NCI-H2171 treated with DMSO at 0.1 percent for 48 hours (cell line): ENCODE measurements around the gene CEP41.

Source experiments
- DNase-seq: peaks from one replicate; lab custom pipeline; 2025; lab: John Stamatoyannopoulos, UW

Gene CEP41

GRCh38 chr7:130350945-130351790 lies 89.6 kb downstream of the CEP41 start:
- DNase-seq: no peak

- no peak for DNase-seq
Observed at GRCh38 chr7:130349911-130350782, 90.7 kb downstream of the CEP41 start.

- no peak for DNase-seq
Observed at GRCh38 chr7:130346941-130347340, 93.9 kb downstream of the CEP41 start.

DNA sequence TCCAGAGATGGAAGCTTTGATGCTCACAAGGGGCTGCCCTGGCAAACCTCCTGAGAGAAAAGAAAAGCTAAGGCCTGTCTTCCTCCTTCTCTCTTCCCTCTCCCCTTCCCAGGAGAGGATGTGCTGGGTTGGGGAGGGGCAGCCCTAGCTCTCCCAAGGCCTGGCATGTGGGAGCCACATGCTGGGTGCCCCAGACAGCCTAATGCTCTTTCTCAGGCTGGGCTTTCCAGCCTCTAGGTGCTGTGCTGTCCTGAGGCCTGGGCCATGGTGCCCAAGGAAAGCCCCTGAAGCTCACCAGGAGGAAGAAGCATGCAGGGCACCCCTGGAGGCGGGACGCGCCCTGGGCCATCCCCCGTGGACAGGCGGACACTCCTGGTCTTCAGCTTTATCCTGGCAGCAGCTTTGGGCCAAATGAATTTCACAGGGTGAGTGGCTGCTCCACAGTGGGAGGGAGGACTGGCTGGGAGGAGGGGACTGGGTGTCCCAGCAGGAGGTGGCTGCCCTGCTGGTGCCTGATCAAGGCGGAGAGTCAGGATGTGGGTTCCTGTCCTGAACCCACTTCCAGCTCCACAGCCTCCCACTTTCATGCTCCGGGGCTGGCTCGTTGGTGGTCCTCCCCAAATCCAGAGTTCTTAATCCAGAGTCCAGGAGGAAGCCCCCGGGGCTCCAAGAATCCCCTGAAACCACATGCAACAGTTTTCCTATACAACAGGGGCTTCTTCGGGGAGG lies 94.5 kb downstream of the CEP41 start:
- no peak for DNase-seq

GRCh38 chr7:130345725-130346124 lies 95.1 kb downstream of the CEP41 start:
- no peak for DNase-seq

DNA sequence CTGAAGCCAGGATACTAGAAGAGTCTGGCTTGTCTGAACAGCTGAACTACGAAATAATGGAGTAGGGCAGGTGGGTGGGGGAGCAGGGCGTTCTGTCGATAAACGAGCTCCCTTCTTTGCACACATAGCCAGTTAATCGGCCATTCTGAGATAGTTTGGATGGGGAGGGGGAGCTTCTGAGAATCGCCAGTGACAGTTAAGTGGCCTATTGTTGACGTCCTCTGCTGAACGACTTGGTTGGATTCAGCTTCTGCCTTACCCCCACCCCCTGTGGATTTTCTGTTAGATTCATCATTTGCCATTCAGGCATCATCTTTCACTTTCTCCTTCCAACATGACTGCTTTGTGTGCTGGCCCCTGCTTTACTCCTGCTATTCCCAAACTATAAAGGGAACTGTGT lies 95.7 kb downstream of the CEP41 start:
- peak; percentile 41 for DNase-seq

DNA sequence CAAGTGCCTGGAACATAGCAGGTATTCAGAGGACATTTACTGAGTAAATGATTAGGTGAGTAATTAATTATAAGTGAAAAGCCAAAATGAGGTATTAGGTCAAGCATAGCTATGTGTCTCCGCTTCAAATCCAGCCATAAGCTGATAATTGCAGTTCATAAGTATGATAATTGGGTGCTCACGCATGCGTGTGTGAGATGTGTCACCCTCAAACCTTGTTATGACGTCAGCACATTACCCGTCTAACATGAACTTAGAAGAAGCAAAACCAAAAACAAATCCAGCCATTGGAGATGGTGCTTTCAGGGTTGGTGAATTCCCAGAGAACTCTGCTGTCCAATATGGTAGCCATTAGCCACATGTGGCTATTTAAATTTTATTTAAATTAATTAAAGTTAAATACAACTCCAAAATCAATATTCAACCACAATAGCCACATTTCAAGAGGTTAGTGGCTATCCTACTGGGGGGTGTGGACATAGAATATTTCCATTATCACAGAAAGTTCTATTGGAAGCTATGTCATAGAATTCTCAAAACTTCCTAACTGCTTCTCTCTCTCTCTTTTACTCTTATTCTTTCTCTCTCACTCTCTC lies 96.4 kb downstream of the CEP41 start, which contains the start of gene CPA5:
Gene CPA5 (plus strand): TSS at position 546 of the 596 bp plus-strand sequence. CDS start 1,670 bp downstream, outside the sequence.
- DNase-seq: no peak
